B cell (primary cell): ENCODE data around the gene MAML3. TPM values are rescaled to one million over a fixed set of nuclear protein-coding genes. Genes with fewer than 3 reads are reported as not detected.

Source experiments
- ATAC-seq: fragments of 200-7000 bp; cut with Tn5 transposase; one replicate; pipeline ENCODE4 v1.10.0; 2021; ENCODE audit warnings: low read depth, mild to moderate bottlenecking, moderate number of reproducible peaks, moderate library complexity
- CTCF ChIA-PET: fragments of 350-600 bp; sonication (Branson Sonifier 250); formaldehyde crosslinking; loops from one replicate; lab custom pipeline; 2021; ENCODE audit warnings: antibody characterized with exemption, inconsistent platforms; lab: Charles Lee
- POLR2A ChIA-PET: fragments of 350-600 bp; sonication (Branson Sonifier 250); formaldehyde crosslinking; loops from one replicate; lab custom pipeline; 2021; ENCODE audit warnings: antibody characterized with exemption; lab: Charles Lee
- DNase-seq: peaks from one replicate; pipeline ENCODE4 v3.0.0; 2013
- H2AFZ ChIP-seq: 2 replicates; pipeline ENCODE4 v1.6.1; 2012; ENCODE audit warnings: mild to moderate bottlenecking, low read depth, low read length; ENCODE audit not compliant: insufficient read depth, poor library complexity, severe bottlenecking
- H3K27ac ChIP-seq, 2 donors: 1 replicate in 1 of 2; 2 replicates in 1 of 2; pipeline ENCODE4 v1.5.1; 2012 to 2013; ENCODE audit warnings: low read length in 2 of 2, mild to moderate bottlenecking in 2 of 2, moderate library complexity in 1 of 2
- H3K27me3 ChIP-seq, 4 experiments: fragments of 200-600 bp in 1 of 4; sonication (generic) in 1 of 4; replicated peaks in 1 of 4; 1 replicate in 2 of 4; 2 replicates in 2 of 4; pipeline versions ENCODE4 v1.6.1 to v1.7.0; 2013 to 2016; ENCODE audit warnings: low read length in 3 of 4, mild to moderate bottlenecking in 2 of 4, mixed read lengths in 1 of 4, moderate library complexity in 1 of 4; ENCODE audit not compliant: insufficient read depth in 4 of 4, control insufficient read depth in 3 of 4; ENCODE audit errors: control extremely low read depth in 1 of 4
- H3K36me3 ChIP-seq, 2 experiments: replicated peaks in 1 of 2; 1 replicate in 1 of 2; 2 replicates in 1 of 2; pipeline versions ENCODE4 v1.6.1 to v1.7.1; 2013; ENCODE audit warnings: low read length in 1 of 2; ENCODE audit not compliant: insufficient read depth in 2 of 2, control insufficient read depth in 1 of 2; ENCODE audit errors: control extremely low read depth in 1 of 2, extremely low read depth in 1 of 2
- H3K4me1 ChIP-seq, 2 donors: fragments of 200-600 bp in 1 of 2; sonication (generic) in 1 of 2; 1 replicate in 1 of 2; 2 replicates in 1 of 2; pipeline versions ENCODE4 v1.5.1 to v1.6.1; 2013 to 2017; ENCODE audit warnings: low read length in 2 of 2; ENCODE audit not compliant: control insufficient read depth in 2 of 2, insufficient read depth in 2 of 2
- H3K4me2 ChIP-seq: replicated peaks from 2 replicates; pipeline ENCODE3; 2012; ENCODE audit warnings: mild to moderate bottlenecking, low read depth, low read length; ENCODE audit not compliant: poor library complexity, severe bottlenecking
- H3K4me3 ChIP-seq, 5 experiments: fragments of 200-600 bp in 1 of 5; sonication (generic) in 1 of 5; 1 replicate in 3 of 5; 2 replicates in 2 of 5; pipeline versions ENCODE4 v1.5.1 to v1.7.0; 2011 to 2016; ENCODE audit warnings: low read length in 4 of 5, mild to moderate bottlenecking in 4 of 5, low read depth in 2 of 5, control low read depth in 1 of 5, moderate library complexity in 1 of 5; ENCODE audit not compliant: insufficient read depth in 1 of 5; ENCODE audit errors: control extremely low read depth in 1 of 5, extremely low read depth in 1 of 5
- H3K79me2 ChIP-seq: fragments of 200-600 bp; sonication (generic); one replicate; pipeline ENCODE4 v1.6.0; 2016; ENCODE audit warnings: low read length; ENCODE audit not compliant: control insufficient read depth, insufficient read depth
- H3K9ac ChIP-seq: fragments of 200-600 bp; sonication (generic); 2 replicates; pipeline ENCODE4 v1.6.1; 2017; ENCODE audit warnings: mild to moderate bottlenecking, low read length, moderate library complexity
- H3K9me3 ChIP-seq, 3 donors: one replicate each; pipeline versions ENCODE4 v1.6.1 to v1.7.1; 2013; ENCODE audit warnings: low read length in 2 of 3; ENCODE audit not compliant: control insufficient read depth in 2 of 3, insufficient read depth in 1 of 3; ENCODE audit errors: control extremely low read depth in 1 of 3
- H4K20me1 ChIP-seq: 2 replicates; pipeline ENCODE4 v1.6.0; 2012; ENCODE audit warnings: mild to moderate bottlenecking, low read length; ENCODE audit not compliant: insufficient read depth, control insufficient read depth, poor library complexity, severe bottlenecking
- H3K27ac Mint-ChIP-seq: one replicate; pipeline ENCODE4 v1.8.0; 2021; ENCODE audit warnings: mixed read lengths
- H3K27me3 Mint-ChIP-seq: one replicate; pipeline ENCODE4 v1.8.0; 2021; ENCODE audit warnings: mixed read lengths
- H3K4me1 Mint-ChIP-seq: one replicate; pipeline ENCODE4 v1.8.0; 2021; ENCODE audit warnings: mixed read lengths
- H3K4me3 Mint-ChIP-seq: one replicate; pipeline ENCODE4 v1.8.0; 2021; ENCODE audit warnings: mixed read lengths
- H3K9me3 Mint-ChIP-seq: one replicate; pipeline ENCODE4 v1.8.0; 2022; ENCODE audit warnings: mixed read lengths; ENCODE audit not compliant: insufficient read depth
- CTCF ChIP-seq: fragments of 200-600 bp; IDR thresholded peaks from one replicate; pipeline ENCODE4 v1.8.0; 2022; ENCODE audit warnings: antibody characterized with exemption, mild to moderate bottlenecking
- EZH2 ChIP-seq: IDR thresholded peaks from 2 replicates; pipeline ENCODE4 v1.6.1; 2012; ENCODE audit warnings: borderline replicate concordance, low read depth, mild to moderate bottlenecking, moderate library complexity, low read length; ENCODE audit not compliant: insufficient read depth, poor library complexity, severe bottlenecking
- WGBS: methylation state at CpG from one replicate; pipeline ENCODE4 v1.1.5; 2013; ENCODE audit warnings: missing lambda C conversion rate; ENCODE audit not compliant: insufficient coverage; 5-methylcytosine and 5-hydroxymethylcytosine counted together
- intact Hi-C: fragments of 100-400 bp; cut with micrococcal nuclease; formaldehyde crosslinking; loops from one replicate; pipeline ENCODE4 v1.10.0; 2022
- polyA plus RNA-seq: library from polyadenylated mRNA; depleted of rRNA; stranded (reverse); fragments of >200 nt; gene quantifications from 2 replicates; pipeline ENCODE4 v1.2.3, GENCODE V29; 2012
- total RNA-seq, 2 donors: library from RNA; stranded (reverse); fragments of 120-200 nt in 1 of 2; gene quantifications; 1 replicate in 1 of 2; 2 replicates in 1 of 2; pipeline versions ENCODE4 v1.2.3 to v1.2.4, GENCODE V29; 2013 to 2022

MAML3 gene
- total and polyA plus RNA-seq, 2 donors (not counting 1 experiment from before 2014, with no cell fraction given): 0.94 to 5.3 TPM

GRCh38 chr4:140131675-140132229 lies 22.2 kb downstream of the MAML3 start:
- intact Hi-C loops: no loop called here
- H2AFZ ChIP-seq: no peak overlapping the region
- WGBS: 100% methylated on average over 1 of the region's 5 CpGs
- Mint-ChIP-seq H3K27me3 (peaks cover 15% of the 10 kb centered on the region), H3K4me1 (peaks cover 3% of the 10 kb centered on the region), H3K9me3 (no peaks in the 10 kb centered on the region), H3K4me3 (no peak overlapping the region), H3K27ac (no peak overlapping the region)
- H3K4me2 ChIP-seq: no peak overlapping the region
- no peaks in the 10 kb centered on the region for H3K27me3 ChIP-seq
- no peaks in the 10 kb centered on the region for H4K20me1 ChIP-seq
- TF ChIP-seq CTCF: no peak
- no peak for TF ChIP-seq EZH2
- ChIA-PET CTCF (no interaction called here), POLR2A (no interaction called here)
- ATAC-seq (no peak), DNase-seq (no peak)
- H3K9ac ChIP-seq: no peak overlapping the region
- H3K79me2 ChIP-seq: no peaks in the 10 kb centered on the region
- no peaks in the 10 kb centered on the region for H3K36me3 ChIP-seq
- H3K4me1 ChIP-seq: peaks cover 3 to 7% of the 10 kb centered on the region in 2 donors
- no peaks in the 10 kb centered on the region for H3K9me3 ChIP-seq
- H3K27ac ChIP-seq: no peak overlapping the region
- H3K4me3 ChIP-seq: no peak overlapping the region

- ChIA-PET CTCF (no interaction called here), POLR2A (no interaction called here)
- Histone ChIP-seq H3K9me3 (no peaks in the 10 kb centered on the region), H3K27me3 (no peaks in the 10 kb centered on the region), H3K9ac (no peak overlapping the region), H3K36me3 (no peaks in the 10 kb centered on the region), H2AFZ (no peak overlapping the region), H3K79me2 (no peaks in the 10 kb centered on the region), H3K4me3 (no peak overlapping the region), H4K20me1 (no peaks in the 10 kb centered on the region), H3K4me1 (peaks cover 3 to 7% of the 10 kb centered on the region in 2 donors), H3K27ac (no peak overlapping the region), H3K4me2 (no peak overlapping the region)
- no peaks in the 10 kb centered on the region for H3K9me3 Mint-ChIP-seq
- H3K4me3 Mint-ChIP-seq: no peak overlapping the region
- WGBS: 67% methylated on average over 1 of the region's 2 CpGs
- no peak overlapping the region for H3K27ac Mint-ChIP-seq
- no peak for DNase-seq
- peaks cover 3% of the 10 kb centered on the region for H3K4me1 Mint-ChIP-seq
- intact Hi-C loops: no loop called here
- peaks cover 21% of the 10 kb centered on the region for H3K27me3 Mint-ChIP-seq
- TF ChIP-seq EZH2: no peak
- no peak for TF ChIP-seq CTCF
- ATAC-seq: no peak
Observed at GRCh38 chr4:140130677-140131076, 23.3 kb downstream of the MAML3 start.
